ENCODE data around the gene GALNT18. TPM values are rescaled to one million over a fixed set of nuclear protein-coding genes. Genes with fewer than 3 reads are reported as not detected.

GALNT18 gene
- total and polyA plus RNA-seq, 2 experiments from 2014 or later: 4.3 to 10.8 TPM

DNA sequence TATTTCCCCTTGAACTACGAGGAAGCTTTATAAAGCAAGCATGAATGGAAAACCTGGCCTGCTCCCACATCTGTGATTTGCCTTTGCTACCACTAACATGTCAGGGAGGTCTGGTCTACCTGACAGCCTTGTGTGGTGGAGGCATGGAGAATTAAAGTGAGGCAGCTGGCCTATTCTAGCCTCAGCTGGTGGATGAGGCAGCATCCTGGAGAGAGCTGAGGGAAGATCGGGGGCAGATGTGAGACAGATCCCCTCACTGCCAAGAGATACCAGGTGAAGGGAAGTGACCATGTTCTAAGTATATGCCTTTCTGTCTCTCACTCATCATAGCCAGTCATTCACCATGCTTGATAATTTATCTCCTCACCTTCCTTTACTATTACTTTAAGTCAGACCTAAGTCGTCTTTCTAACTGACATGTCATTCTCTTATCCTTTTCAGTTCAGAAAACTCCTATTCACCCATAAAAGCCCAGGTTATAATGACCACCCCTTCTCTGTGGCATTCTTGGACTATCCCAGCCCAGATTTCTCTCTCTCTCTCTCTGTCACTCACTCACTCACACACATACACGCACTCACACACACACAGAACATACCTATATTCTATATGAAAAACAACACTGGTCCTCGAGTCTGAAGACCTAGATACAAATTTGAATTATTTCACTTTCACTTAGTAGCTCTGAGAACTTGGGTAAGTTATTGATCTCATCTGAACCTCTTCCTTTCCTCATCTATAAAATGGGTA lies 359.5 kb downstream of the GALNT18 start:
- H3K36me3 ChIP-seq (ENCODE audit: insufficient read depth): no peaks in the 10 kb centered on the region
- no peak for ATAC-seq
- no peaks in the 10 kb centered on the region for H3F3A ChIP-seq (replicated peaks; ENCODE audit: low read depth)
- no peak overlapping the region for H3K4me2 ChIP-seq
- peaks cover 5% of the 10 kb centered on the region; the same call in 1 of the 2 replicates for H3K9me2 ChIP-seq (ENCODE audit: insufficient read depth)
- Mint-ChIP-seq H3K36me3 (ENCODE audit: low read depth) (no peaks in the 10 kb centered on the region), H3K4me3 (no peak overlapping the region), H3K27me3 (ENCODE audit: insufficient read depth, low read depth, poor library complexity) (peaks cover 9% of the 10 kb centered on the region), H3K27ac (no peak overlapping the region), H3K4me1 (peaks cover 17% of the 10 kb centered on the region), H3K9me3 (no peaks in the 10 kb centered on the region)
- no peak for DNase-seq (ENCODE audit: low spot score)
- TF ChIP-seq JUNB (IDR thresholded peaks at IDR 0.05; ENCODE audit: unreplicated experiment): no peak
- TF ChIP-seq, protein P1, sequence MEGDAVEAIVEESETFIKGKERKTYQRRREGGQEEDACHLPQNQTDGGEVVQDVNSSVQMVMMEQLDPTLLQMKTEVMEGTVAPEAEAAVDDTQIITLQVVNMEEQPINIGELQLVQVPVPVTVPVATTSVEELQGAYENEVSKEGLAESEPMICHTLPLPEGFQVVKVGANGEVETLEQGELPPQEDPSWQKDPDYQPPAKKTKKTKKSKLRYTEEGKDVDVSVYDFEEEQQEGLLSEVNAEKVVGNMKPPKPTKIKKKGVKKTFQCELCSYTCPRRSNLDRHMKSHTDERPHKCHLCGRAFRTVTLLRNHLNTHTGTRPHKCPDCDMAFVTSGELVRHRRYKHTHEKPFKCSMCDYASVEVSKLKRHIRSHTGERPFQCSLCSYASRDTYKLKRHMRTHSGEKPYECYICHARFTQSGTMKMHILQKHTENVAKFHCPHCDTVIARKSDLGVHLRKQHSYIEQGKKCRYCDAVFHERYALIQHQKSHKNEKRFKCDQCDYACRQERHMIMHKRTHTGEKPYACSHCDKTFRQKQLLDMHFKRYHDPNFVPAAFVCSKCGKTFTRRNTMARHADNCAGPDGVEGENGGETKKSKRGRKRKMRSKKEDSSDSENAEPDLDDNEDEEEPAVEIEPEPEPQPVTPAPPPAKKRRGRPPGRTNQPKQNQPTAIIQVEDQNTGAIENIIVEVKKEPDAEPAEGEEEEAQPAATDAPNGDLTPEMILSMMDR (conservative IDR thresholded peaks at IDR 0.05; ENCODE audit: low read depth in 2 of 2): no peak
- H3K79me2 ChIP-seq (replicated peaks; ENCODE audit: insufficient read depth): no peaks in the 10 kb centered on the region
- H2AFZ ChIP-seq: no peak overlapping the region
- no peaks in the 10 kb centered on the region; the same call in 1 of the 2 replicates for H4K20me1 ChIP-seq (replicated peaks; ENCODE audit: insufficient read depth)
- no peaks in the 10 kb centered on the region for H3K27me3 ChIP-seq (ENCODE audit: insufficient read depth)
- 0 out of 2 replicates have a peak, but pooled peaks cover 5% of the 10 kb centered on the region for H3K4me1 ChIP-seq (ENCODE audit: insufficient read depth)
- no peak overlapping the region for H3K27ac ChIP-seq (ENCODE audit: low read depth)
- H3K4me3 ChIP-seq: no peak overlapping the region

DNA sequence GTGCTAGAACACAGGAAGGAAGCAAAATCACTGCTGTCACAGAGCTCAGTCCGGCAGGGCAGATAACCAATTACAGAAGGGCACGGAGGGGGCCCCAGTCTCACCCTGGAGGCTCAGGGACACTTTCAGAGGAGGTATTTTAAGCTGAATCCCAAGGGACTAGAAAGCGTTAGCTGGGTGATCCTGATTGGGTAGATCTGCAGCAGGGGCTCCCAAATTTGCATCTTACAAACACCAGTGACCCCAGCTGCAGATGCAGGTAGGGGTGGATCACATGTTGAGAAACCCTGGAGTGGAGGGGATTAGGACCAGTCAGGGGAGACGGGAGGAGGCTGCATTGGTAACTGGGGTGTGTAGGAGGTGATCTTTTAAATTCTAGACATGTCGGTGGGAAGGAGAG lies 360.2 kb downstream of the GALNT18 start:
- peak; percentile 21 for DNase-seq (ENCODE audit: low spot score)
- Histone ChIP-seq H3K79me2 (replicated peaks; ENCODE audit: insufficient read depth) (no peaks in the 10 kb centered on the region), H4K20me1 (replicated peaks; ENCODE audit: insufficient read depth) (no peaks in the 10 kb centered on the region; the same call in 1 of the 2 replicates)
- TF ChIP-seq NANOG (IDR thresholded peaks at IDR 0.05; ENCODE audit: borderline replicate concordance) (no peak), JUNB (IDR thresholded peaks at IDR 0.05; ENCODE audit: unreplicated experiment) (no peak), POLR2AphosphoS5 (IDR thresholded peaks at IDR 0.05; ENCODE audit: low read depth) (no peak), ZNF331 (CRISPR knock-in tag; IDR thresholded peaks at IDR 0.05; ENCODE audit: low read depth) (no peak), EZH2phosphoT487 (IDR thresholded peaks at IDR 0.05; ENCODE audit: unreplicated experiment) (no peak), ZNF114 (CRISPR knock-in tag; IDR thresholded peaks at IDR 0.05) (no peak)
- TF ChIP-seq, protein P2, sequence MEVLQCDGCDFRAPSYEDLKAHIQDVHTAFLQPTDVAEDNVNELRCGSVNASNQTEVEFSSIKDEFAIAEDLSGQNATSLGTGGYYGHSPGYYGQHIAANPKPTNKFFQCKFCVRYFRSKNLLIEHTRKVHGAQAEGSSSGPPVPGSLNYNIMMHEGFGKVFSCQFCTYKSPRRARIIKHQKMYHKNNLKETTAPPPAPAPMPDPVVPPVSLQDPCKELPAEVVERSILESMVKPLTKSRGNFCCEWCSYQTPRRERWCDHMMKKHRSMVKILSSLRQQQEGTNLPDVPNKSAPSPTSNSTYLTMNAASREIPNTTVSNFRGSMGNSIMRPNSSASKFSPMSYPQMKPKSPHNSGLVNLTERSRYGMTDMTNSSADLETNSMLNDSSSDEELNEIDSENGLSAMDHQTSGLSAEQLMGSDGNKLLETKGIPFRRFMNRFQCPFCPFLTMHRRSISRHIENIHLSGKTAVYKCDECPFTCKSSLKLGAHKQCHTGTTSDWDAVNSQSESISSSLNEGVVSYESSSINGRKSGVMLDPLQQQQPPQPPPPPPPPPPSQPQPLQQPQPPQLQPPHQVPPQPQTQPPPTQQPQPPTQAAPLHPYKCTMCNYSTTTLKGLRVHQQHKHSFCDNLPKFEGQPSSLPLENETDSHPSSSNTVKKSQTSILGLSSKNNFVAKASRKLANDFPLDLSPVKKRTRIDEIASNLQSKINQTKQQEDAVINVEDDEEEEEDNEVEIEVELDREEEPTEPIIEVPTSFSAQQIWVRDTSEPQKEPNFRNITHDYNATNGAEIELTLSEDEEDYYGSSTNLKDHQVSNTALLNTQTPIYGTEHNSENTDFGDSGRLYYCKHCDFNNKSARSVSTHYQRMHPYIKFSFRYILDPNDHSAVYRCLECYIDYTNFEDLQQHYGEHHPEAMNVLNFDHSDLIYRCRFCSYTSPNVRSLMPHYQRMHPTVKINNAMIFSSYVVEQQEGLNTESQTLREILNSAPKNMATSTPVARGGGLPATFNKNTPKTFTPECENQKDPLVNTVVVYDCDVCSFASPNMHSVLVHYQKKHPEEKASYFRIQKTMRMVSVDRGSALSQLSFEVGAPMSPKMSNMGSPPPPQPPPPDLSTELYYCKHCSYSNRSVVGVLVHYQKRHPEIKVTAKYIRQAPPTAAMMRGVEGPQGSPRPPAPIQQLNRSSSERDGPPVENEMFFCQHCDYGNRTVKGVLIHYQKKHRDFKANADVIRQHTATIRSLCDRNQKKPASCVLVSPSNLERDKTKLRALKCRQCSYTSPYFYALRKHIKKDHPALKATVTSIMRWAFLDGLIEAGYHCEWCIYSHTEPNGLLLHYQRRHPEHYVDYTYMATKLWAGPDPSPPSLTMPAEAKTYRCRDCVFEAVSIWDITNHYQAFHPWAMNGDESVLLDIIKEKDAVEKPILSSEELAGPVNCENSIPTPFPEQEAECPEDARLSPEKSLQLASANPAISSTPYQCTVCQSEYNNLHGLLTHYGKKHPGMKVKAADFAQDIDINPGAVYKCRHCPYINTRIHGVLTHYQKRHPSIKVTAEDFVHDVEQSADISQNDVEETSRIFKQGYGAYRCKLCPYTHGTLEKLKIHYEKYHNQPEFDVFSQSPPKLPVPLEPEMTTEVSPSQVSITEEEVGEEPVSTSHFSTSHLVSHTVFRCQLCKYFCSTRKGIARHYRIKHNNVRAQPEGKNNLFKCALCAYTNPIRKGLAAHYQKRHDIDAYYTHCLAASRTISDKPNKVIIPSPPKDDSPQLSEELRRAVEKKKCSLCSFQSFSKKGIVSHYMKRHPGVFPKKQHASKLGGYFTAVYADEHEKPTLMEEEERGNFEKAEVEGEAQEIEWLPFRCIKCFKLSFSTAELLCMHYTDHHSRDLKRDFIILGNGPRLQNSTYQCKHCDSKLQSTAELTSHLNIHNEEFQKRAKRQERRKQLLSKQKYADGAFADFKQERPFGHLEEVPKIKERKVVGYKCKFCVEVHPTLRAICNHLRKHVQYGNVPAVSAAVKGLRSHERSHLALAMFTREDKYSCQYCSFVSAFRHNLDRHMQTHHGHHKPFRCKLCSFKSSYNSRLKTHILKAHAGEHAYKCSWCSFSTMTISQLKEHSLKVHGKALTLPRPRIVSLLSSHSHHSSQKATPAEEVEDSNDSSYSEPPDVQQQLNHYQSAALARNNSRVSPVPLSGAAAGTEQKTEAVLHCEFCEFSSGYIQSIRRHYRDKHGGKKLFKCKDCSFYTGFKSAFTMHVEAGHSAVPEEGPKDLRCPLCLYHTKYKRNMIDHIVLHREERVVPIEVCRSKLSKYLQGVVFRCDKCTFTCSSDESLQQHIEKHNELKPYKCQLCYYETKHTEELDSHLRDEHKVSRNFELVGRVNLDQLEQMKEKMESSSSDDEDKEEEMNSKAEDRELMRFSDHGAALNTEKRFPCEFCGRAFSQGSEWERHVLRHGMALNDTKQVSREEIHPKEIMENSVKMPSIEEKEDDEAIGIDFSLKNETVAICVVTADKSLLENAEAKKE (CRISPR knock-in tag; IDR thresholded peaks at IDR 0.05): no peak
- TF ChIP-seq, protein P3, sequence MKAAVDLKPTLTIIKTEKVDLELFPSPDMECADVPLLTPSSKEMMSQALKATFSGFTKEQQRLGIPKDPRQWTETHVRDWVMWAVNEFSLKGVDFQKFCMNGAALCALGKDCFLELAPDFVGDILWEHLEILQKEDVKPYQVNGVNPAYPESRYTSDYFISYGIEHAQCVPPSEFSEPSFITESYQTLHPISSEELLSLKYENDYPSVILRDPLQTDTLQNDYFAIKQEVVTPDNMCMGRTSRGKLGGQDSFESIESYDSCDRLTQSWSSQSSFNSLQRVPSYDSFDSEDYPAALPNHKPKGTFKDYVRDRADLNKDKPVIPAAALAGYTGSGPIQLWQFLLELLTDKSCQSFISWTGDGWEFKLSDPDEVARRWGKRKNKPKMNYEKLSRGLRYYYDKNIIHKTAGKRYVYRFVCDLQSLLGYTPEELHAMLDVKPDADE (IDR thresholded peaks at IDR 0.05): no peak
- TF ChIP-seq, protein P1 (conservative IDR thresholded peaks at IDR 0.05; ENCODE audit: low read depth in 2 of 2): no peak

More for the DNA sequence above, 360.2 kb downstream of the GALNT18 start:
- Histone ChIP-seq H3K4me3 (no peak overlapping the region), H3K9me2 (ENCODE audit: insufficient read depth) (peaks cover 5% of the 10 kb centered on the region; the same call in 1 of the 2 replicates), H3K4me1 (ENCODE audit: insufficient read depth) (0 out of 2 replicates have a peak, but pooled peaks cover 5% of the 10 kb centered on the region), H3K4me2 (peak overlapping the region; percentile 51; the same call in 1 of the 2 replicates), H3K27me3 (ENCODE audit: insufficient read depth) (no peaks in the 10 kb centered on the region), H3K36me3 (ENCODE audit: insufficient read depth) (no peaks in the 10 kb centered on the region), H3F3A (replicated peaks; ENCODE audit: low read depth) (no peaks in the 10 kb centered on the region), H3K27ac (ENCODE audit: low read depth) (no peak overlapping the region), H2AFZ (peak overlapping the region; percentile 23; the same call in 1 of the 2 replicates)
- H3K4me3 Mint-ChIP-seq: no peak overlapping the region
- peaks cover 9% of the 10 kb centered on the region for H3K27me3 Mint-ChIP-seq (ENCODE audit: insufficient read depth, low read depth, poor library complexity)
- peaks cover 17% of the 10 kb centered on the region for H3K4me1 Mint-ChIP-seq
- H3K9me3 Mint-ChIP-seq: no peaks in the 10 kb centered on the region
- H3K36me3 Mint-ChIP-seq (ENCODE audit: low read depth): no peaks in the 10 kb centered on the region
- ATAC-seq: peak; percentile 51
- H3K27ac Mint-ChIP-seq: no peak overlapping the region
